Loucy (cell line): ENCODE data around the gene FANCC.
"Not testable (repeated sequence)": the region's sequence is repeated elsewhere in the genome, so short reads cannot be mapped to it uniquely, and the experiment has no call there.

Source experiments
- H2AFZ ChIP-seq: fragments of 200-600 bp; sonication (generic); 2 replicates; pipeline ENCODE4 v1.6.0; 2016; ENCODE audit warnings: antibody characterized with exemption, mild to moderate bottlenecking, low read length, moderate library complexity
- H3F3A ChIP-seq: fragments of 200-600 bp; 2 replicates; pipeline ENCODE4 v1.6.0; 2016; ENCODE audit warnings: antibody characterized with exemption, low read depth, mild to moderate bottlenecking
- H3K27me3 ChIP-seq: fragments of 200-600 bp; sonication (generic); 2 replicates; pipeline ENCODE4 v1.6.1; 2014; ENCODE audit warnings: low read length, mild to moderate bottlenecking; ENCODE audit not compliant: insufficient read depth, poor library complexity, severe bottlenecking
- H3K36me3 ChIP-seq: fragments of 200-600 bp; sonication (generic); 2 replicates; pipeline ENCODE4 v1.6.1; 2016; ENCODE audit warnings: low read length; ENCODE audit not compliant: insufficient read depth
- H3K4me1 ChIP-seq: fragments of 200-600 bp; sonication (generic); 2 replicates; pipeline ENCODE4 v1.5.1; 2014; ENCODE audit warnings: low read length, mild to moderate bottlenecking; ENCODE audit not compliant: insufficient read depth, poor library complexity, severe bottlenecking
- H3K4me2 ChIP-seq: fragments of 200-600 bp; sonication (generic); 2 replicates; pipeline ENCODE4 v1.6.0; 2014; ENCODE audit warnings: antibody characterized with exemption, low read length, low read depth, mild to moderate bottlenecking; ENCODE audit not compliant: poor library complexity, severe bottlenecking
- H3K4me3 ChIP-seq: fragments of 200-600 bp; sonication (generic); 2 replicates; pipeline ENCODE4 v1.5.1; 2014; ENCODE audit warnings: low read length, mild to moderate bottlenecking, mixed read lengths; ENCODE audit not compliant: poor library complexity, severe bottlenecking
- H3K79me2 ChIP-seq: fragments of 200-600 bp; sonication (generic); 2 replicates; pipeline ENCODE4 v1.6.1; 2014; ENCODE audit warnings: low read length; ENCODE audit not compliant: insufficient read depth
- H3K9ac ChIP-seq: fragments of 200-600 bp; sonication (generic); 2 replicates; pipeline ENCODE4 v1.6.0; 2014; ENCODE audit warnings: mild to moderate bottlenecking, low read depth, low read length, moderate library complexity; ENCODE audit not compliant: poor library complexity, severe bottlenecking
- H3K9me2 ChIP-seq: fragments of 200-600 bp; sonication (generic); replicated peaks from 2 replicates; pipeline ENCODE4 v1.6.1; 2016; ENCODE audit warnings: low read depth, low read length, mixed read lengths
- H3K9me3 ChIP-seq: fragments of 200-600 bp; sonication (generic); 2 replicates; pipeline ENCODE4 v1.6.1; 2014; ENCODE audit warnings: mild to moderate bottlenecking, antibody characterized with exemption, low read length, low read depth; ENCODE audit not compliant: insufficient read depth
- H4K20me1 ChIP-seq: fragments of 200-600 bp; sonication (generic); 2 replicates; pipeline ENCODE4 v1.6.0; 2014; ENCODE audit warnings: antibody characterized with exemption, low read length, mild to moderate bottlenecking; ENCODE audit not compliant: insufficient read depth, poor library complexity, severe bottlenecking
- CTCF ChIP-seq: fragments of 200-600 bp; sonication (generic); conservative IDR thresholded peaks from 2 replicates; pipeline ENCODE4 v1.5.1; 2014; ENCODE audit warnings: mild to moderate bottlenecking, antibody characterized with exemption, low read length
- EZH2phosphoT487 ChIP-seq: fragments of 200-600 bp; IDR thresholded peaks from 2 replicates; pipeline ENCODE4 v1.6.1; 2018; ENCODE audit warnings: antibody characterized with exemption, mild to moderate bottlenecking, moderate library complexity, borderline replicate concordance

Gene FANCC

DNA sequence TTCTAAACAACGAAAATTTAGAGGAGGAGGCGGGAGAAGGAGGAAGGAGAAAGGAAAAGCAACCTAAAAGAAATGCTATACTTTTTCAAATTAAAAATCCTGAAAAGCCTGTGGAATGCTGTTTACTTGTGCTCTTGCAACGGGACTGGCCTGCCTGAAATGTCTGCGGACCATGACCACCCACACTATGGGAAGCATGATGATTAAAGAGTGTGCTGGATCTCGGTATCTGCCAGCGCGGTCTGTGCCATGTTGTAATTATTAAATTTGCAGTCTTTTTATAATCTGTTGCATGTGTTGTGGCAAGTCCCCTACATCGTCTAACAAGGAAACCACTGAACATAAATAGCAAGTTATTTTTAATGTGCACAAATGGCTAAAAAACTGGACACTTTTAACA is 111.4 kb downstream of the FANCC start:
- Histone ChIP-seq H3K4me1 (peaks cover 29% of the 10 kb centered on the region), H3K79me2 (no peaks in the 10 kb centered on the region)
- TF ChIP-seq EZH2phosphoT487: no peak
- no peak for TF ChIP-seq CTCF

GRCh38 chr9:95204710-95205109 is 112.8 kb downstream of the FANCC start:
- no peaks in the 10 kb centered on the region for H3K9me2 ChIP-seq
- no peaks in the 10 kb centered on the region for H3K9me3 ChIP-seq
- no peak overlapping the region for H2AFZ ChIP-seq
- no peaks in the 10 kb centered on the region for H4K20me1 ChIP-seq
- H3K36me3 ChIP-seq: no peaks in the 10 kb centered on the region
- H3K4me3 ChIP-seq: no peak overlapping the region
- no peaks in the 10 kb centered on the region for H3K79me2 ChIP-seq
- TF ChIP-seq CTCF (no peak), EZH2phosphoT487 (no peak)
- no peak overlapping the region for H3K9ac ChIP-seq
- no peaks in the 10 kb centered on the region for H3K27me3 ChIP-seq
- peaks cover 27% of the 10 kb centered on the region for H3K4me1 ChIP-seq
- no peaks in the 10 kb centered on the region for H3F3A ChIP-seq
- no peak overlapping the region for H3K4me2 ChIP-seq

More for the DNA sequence above, 111.4 kb downstream of the FANCC start:
- H3F3A ChIP-seq: no peaks in the 10 kb centered on the region
- H3K27me3 ChIP-seq: no peaks in the 10 kb centered on the region
- no peaks in the 10 kb centered on the region for H3K9me3 ChIP-seq
- peak overlapping the region; percentile 40 for H3K9ac ChIP-seq
- no peak overlapping the region for H2AFZ ChIP-seq
- no peak overlapping the region for H3K4me3 ChIP-seq
- H3K9me2 ChIP-seq: no peaks in the 10 kb centered on the region
- no peaks in the 10 kb centered on the region for H4K20me1 ChIP-seq
- peak overlapping the region; percentile 36 for H3K4me2 ChIP-seq
- H3K36me3 ChIP-seq: no peaks in the 10 kb centered on the region

- H4K20me1 ChIP-seq: no peaks in the 10 kb centered on the region
- no peaks in the 10 kb centered on the region for H3K9me3 ChIP-seq
- H3K27me3 ChIP-seq: no peaks in the 10 kb centered on the region
- no peaks in the 10 kb centered on the region for H3K9me2 ChIP-seq
- no peak overlapping the region for H3K4me2 ChIP-seq
- H3F3A ChIP-seq: no peaks in the 10 kb centered on the region
- H3K4me1 ChIP-seq: peaks cover 27% of the 10 kb centered on the region
- no peaks in the 10 kb centered on the region for H3K36me3 ChIP-seq
- H3K79me2 ChIP-seq: no peaks in the 10 kb centered on the region
- H3K4me3 ChIP-seq: no peak overlapping the region
- TF ChIP-seq EZH2phosphoT487 (no peak), CTCF (no peak)
- no peak overlapping the region for H2AFZ ChIP-seq
- no peak overlapping the region for H3K9ac ChIP-seq
These were observed 113.2 kb downstream of the FANCC start for GRCh38 chr9:95204310-95204709.

- H3K4me3 ChIP-seq, H3K36me3 ChIP-seq, H3K9me3 ChIP-seq, H3K9me2 ChIP-seq, H2AFZ ChIP-seq, H3K79me2 ChIP-seq, H3K9ac ChIP-seq, H4K20me1 ChIP-seq, H3K4me2 ChIP-seq, H3F3A ChIP-seq, H3K27me3 ChIP-seq: not testable (repeated sequence)
- peaks cover 27% of the 10 kb centered on the region for H3K4me1 ChIP-seq
These were observed 114.5 kb downstream of the FANCC start for GRCh38 chr9:95203019-95203418.
